HG02884 (cell line): ENCODE measurements around the gene CST3.
"Not testable (repeated sequence)": the region's sequence is repeated elsewhere in the genome, so short reads cannot be mapped to it uniquely, and the experiment has no call there.

Experiments used
- ATAC-seq: cut with Tn5 transposase; IDR thresholded peaks from one replicate; pipeline ENCODE4 v1.9.1; 2021; ENCODE audit warnings: mild to moderate bottlenecking, moderate library complexity; ENCODE audit not compliant: unreplicated experiment

Gene CST3

GRCh38 chr20:23637282-23638221 lies at the start of gene CST3:
TSS of gene CST3 (minus strand) at chr20:23637955. CDS start at chr20:23637862, 93 bp downstream.
- ATAC-seq, result peak; percentile 48

GRCh38 chr20:23686046-23686750 lies 48.4 kb upstream of the CST3 start:
- ATAC-seq, result no peak

DNA sequence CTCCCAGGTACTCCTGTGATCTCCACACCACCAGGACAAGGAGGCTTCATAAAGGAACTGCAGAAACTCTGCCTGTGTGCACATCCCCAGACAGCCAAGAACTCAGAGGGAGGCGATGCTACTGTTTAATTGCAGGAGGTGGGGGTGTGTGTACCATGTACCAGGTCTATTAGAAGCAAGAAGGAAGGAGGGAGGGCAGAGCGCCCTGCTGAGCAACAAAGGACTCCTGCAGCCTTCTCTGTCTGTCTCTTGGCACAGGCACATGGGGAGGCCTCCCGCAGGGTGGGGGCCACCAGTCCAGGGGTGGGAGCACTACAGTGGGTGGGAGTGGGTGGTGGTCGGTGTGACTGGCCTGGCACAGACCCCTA lies 47.8 kb upstream of the CST3 start:
- not testable (repeated sequence) for ATAC-seq

- ATAC-seq, result no peak
These were observed 46.5 kb upstream of the CST3 start for GRCh38 chr20:23684261-23684660.

DNA sequence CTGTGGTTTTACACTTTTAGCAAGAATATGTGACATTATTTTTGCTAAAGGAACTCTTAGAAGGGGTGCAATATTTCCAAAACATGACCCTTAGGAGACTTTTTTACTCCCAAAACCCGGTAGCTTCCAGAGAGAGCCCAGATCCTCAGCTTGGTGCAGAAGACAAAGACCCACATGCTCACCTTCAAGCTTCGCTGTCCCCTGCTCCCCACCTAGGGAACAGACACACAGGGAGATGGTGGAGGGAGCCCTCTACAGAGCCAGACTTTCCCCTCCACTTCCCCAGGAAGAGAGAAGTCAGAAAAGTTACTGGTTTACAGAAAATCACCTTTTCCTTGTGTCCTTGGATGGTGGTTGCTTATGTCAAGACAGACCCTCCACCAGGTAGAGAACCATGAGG lies 46.1 kb upstream of the CST3 start:
- no peak for ATAC-seq

- ATAC-seq, result no peak
These were observed 45.5 kb upstream of the CST3 start for GRCh38 chr20:23683281-23683680.

DNA sequence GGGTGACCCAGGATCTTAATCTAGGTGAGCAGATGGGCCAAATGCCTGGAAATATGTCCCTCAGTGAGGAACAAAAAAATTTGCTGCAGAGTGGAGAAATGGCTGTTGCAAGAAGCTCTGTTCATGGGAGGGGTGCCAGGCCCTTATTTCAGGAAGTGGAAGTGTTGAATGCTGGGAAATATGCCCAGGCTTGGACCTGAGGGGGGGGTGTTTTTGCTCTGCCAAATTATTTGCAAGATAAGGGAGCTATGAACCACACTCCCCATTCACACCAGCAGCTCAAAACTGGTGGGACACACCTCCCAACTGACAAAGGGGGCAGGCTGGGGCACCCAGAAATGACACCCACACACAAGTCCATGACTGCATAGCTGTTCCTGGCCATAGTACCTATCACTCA lies 42.4 kb upstream of the CST3 start:
- ATAC-seq, result no peak

GRCh38 chr20:23679133-23680092 lies 41.7 kb upstream of the CST3 start:
- no peak for ATAC-seq

GRCh38 chr20:23673209-23673608 lies 35.5 kb upstream of the CST3 start:
- no peak for ATAC-seq

DNA sequence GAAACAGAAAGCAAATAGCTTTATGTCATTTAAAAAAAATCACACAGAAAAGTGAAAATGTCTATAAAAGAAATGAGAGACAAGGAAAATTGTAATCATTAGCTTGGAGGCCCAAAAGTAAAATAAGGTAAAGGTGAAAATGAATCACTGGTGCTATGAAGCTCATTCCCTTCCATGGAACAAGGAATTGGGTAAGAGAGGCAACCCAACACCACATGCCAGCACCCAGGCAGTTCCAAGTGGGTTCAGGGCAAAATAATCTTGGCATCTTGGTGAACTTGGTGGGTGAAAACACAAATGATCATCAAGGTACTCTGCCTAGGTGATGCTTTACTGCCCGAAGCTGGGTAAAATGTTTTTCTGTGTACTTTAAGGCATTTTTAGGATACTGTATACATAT lies 34.4 kb upstream of the CST3 start:
- no peak for ATAC-seq

GRCh38 chr20:23671479-23671878 lies 33.7 kb upstream of the CST3 start:
- ATAC-seq, result no peak

DNA sequence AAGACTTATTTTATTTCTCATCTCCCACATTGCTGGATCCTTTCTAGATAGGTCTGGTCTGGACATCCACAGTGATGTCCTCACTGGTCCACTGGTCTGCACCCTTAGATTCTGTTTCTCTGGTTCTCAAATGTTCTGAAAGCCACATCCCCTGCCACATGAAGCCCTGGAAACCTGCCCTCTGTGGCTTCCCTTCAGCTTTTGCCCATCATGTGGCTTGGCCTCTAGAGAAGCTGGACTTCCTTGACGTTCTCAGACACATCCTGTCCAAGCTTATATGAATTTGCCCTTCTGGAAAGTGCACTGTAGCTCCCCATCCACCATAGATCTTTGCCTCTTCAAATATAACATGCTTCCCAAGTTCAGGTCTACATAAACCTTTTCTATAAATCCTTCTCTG lies 32.6 kb upstream of the CST3 start:
- ATAC-seq, result no peak

DNA sequence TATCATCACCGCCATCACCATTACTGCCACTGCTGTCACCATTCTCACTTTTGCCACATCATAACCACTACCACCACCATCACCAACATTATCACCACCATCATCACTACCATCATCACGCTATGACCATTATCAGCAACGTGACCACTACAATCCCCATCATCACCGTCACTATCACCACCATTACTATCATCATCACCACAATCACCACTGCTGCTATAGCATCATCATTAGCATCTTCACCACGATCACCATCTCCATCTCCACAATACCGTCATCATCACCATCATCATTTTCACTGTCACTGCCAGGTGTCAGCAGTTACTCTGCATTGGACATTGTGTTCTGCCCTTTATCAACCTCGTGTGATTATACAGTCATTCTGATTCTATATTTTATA lies 32.1 kb upstream of the CST3 start:
- ATAC-seq, result no peak

GRCh38 chr20:23669327-23669726 lies 31.6 kb upstream of the CST3 start:
- ATAC-seq, result no peak

DNA sequence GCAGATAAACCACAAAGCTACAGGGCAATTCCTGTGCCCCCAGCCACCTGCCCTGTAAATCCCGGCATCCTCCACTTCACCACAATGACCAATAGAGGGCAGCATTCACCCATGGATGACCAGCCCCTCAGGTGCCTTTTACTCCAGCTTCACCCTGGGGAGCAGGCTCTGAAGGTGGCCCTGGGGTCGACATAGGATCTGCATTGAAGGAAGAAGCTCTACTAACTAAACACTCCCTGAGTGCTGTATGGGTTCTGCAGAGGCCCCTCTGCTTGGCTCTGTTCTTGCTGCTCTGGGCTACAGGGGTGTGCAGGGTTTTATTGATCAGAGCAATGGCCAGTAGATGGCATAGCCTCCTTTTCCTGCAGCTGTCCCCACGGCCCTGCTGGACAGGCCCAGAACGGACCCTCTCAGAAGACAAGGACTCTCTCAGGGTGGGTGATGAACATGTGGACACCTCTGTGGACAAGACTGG lies 30.8 kb upstream of the CST3 start:
- ATAC-seq, result peak; percentile 78

DNA sequence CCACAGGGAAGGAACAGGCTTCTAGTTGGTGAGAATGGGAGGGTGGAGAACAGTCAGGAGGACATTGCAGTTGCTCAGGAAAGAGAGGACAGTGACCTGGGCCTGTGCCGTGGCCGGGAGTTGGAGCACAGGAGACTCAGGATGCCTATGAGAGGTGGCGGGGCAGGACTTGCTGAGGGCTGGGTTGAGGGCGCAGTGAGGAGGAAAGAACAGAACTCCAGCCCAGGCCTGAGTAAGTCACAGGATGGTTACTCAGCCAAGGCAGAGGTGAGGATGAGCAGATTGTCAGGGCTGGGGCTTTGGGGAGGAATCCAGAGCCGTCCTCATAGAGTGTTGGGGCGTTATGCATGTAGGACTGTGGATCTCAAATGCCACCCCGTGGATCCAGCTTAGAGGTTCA lies 29.9 kb upstream of the CST3 start:
- ATAC-seq, result no peak

- no peak for ATAC-seq
These were observed 28.9 kb upstream of the CST3 start for GRCh38 chr20:23666698-23667097.

GRCh38 chr20:23666189-23666588 lies 28.4 kb upstream of the CST3 start:
- no peak for ATAC-seq

- ATAC-seq, result no peak
These were observed 27.2 kb upstream of the CST3 start for GRCh38 chr20:23664954-23665353.

DNA sequence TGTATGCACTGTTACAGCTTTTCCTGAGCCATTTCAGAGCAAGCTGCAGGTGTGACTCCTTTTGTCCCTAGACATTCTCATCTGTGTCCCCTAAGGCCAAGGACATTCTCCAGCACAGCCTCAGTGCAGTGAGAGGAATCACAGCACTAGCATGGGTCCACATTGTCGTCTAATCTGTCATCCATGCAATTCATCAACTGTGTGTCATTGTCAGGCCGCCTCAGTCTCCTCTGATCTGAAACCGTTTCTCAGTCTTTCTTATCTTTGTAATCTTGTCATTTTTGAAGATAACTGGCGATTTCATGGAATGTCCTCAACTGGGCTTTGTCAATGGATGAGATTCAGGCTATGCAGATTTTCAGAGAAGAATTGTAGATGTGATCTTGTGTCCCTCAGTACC lies 26.3 kb upstream of the CST3 start:
- ATAC-seq, result not testable (repeated sequence)

DNA sequence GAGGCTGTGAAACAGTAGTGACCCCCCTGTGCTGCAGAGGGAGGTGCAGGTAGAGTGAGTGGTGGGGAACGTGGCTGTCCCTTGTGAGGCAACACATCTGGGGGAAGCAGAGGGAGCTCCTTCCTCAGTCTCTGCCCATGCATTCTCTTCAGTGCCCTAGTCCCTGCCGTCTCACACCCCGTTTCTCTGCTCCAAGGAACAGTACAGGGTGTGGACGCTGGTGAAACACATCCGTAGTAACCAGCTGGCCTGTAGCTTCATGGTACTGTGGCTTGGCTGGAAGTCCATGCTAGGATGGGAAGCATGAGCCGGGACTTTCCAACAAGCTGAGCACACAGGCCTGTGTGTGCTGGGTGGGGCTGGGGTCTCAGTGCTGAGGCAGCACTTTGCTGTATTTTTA lies 25.4 kb upstream of the CST3 start:
- ATAC-seq, result no peak
